K562 (cell line): ENCODE data around the gene C9orf153. TPM values are rescaled to one million over a fixed set of nuclear protein-coding genes. Genes with fewer than 3 reads are reported as not detected.

Experiments used
- ATAC-seq: fragments of 200-7000 bp; cut with Tn5 transposase; 3 replicates; pipeline ENCODE4 v1.9.1; 2020; ENCODE audit warnings: moderate library complexity
- BruUV-seq: library from RNA; stranded (reverse); fragments of 400-500 nt; replicated peaks from 2 replicates; lab custom pipeline; 2021; lab: Mats Ljungman, UMichigan
- CTCF ChIA-PET: fragments of 300-600 bp; formaldehyde crosslinking; extraction: SDS; loops from one replicate; lab custom pipeline; 2021; ENCODE audit warnings: low intra/inter-chr PET ratio; lab: Yijun Ruan, JAX
- POLR2A ChIA-PET: fragments of 300-600, 350-650 bp; sonication (Branson Sonifier 250); formaldehyde crosslinking; extraction: SDS; loops from one replicate; lab custom pipeline; 2021; ENCODE audit warnings: antibody characterized with exemption, inconsistent platforms; lab: Yijun Ruan, JAX
- DNase-seq, 4 experiments: peaks; one replicate each; pipeline versions ENCODE4 v3.0.0 to v3.0.0-alpha.2; 2011 to 2018; ENCODE audit warnings: low spot score in 3 of 4, mixed read lengths in 3 of 4; ENCODE audit errors: extremely low read depth in 1 of 4
- FAIRE-seq: peaks from 2 replicates; lab custom pipeline; 2011; peaks lifted over from hg19 to GRCh38; lab: Jason Lieb, UNC
- H2AFZ ChIP-seq: 2 replicates; pipeline ENCODE4 v1.6.0; 2011; ENCODE audit warnings: low read depth, low read length, control low read depth, inconsistent platforms
- H3K27ac ChIP-seq: fragments of 200-600 bp; 3 replicates; pipeline ENCODE4 v1.8.0; 2011; ENCODE audit warnings: low read depth, mild to moderate bottlenecking, control low read depth, inconsistent platforms, low read length, moderate library complexity, mixed read lengths; ENCODE audit errors: extremely low read depth
- H3K27me3 ChIP-seq, 2 experiments: fragments of 300-600 bp in 1 of 2; 2 replicates in 1 of 2; 3 replicates in 1 of 2; pipeline versions ENCODE4 v1.6.0 to v1.8.0; 2011; ENCODE audit warnings: inconsistent platforms in 2 of 2, low read length in 2 of 2, mild to moderate bottlenecking in 1 of 2, mixed read lengths in 1 of 2, moderate library complexity in 1 of 2; ENCODE audit not compliant: control insufficient read depth in 2 of 2, insufficient read depth in 2 of 2
- H3K36me3 ChIP-seq: fragments of 300-600 bp; 3 replicates; pipeline ENCODE4 v1.8.0; 2011; ENCODE audit warnings: mild to moderate bottlenecking, low read length, inconsistent platforms; ENCODE audit not compliant: control insufficient read depth, insufficient read depth
- H3K4me1 ChIP-seq, 2 experiments: fragments of 200-600 bp in 1 of 2; replicated peaks in 1 of 2; 2 replicates in 1 of 2; 3 replicates in 1 of 2; pipeline versions ENCODE4 v1.5.1 to v1.8.0; 2011; ENCODE audit warnings: inconsistent platforms in 2 of 2, low read length in 2 of 2, mild to moderate bottlenecking in 1 of 2, mixed read lengths in 1 of 2, moderate library complexity in 1 of 2; ENCODE audit not compliant: control insufficient read depth in 2 of 2, insufficient read depth in 2 of 2
- H3K4me2 ChIP-seq: 2 replicates; pipeline ENCODE4 v1.6.1; 2011; ENCODE audit warnings: low read length, control low read depth, inconsistent platforms, mixed read lengths; ENCODE audit not compliant: insufficient read depth
- H3K4me3 ChIP-seq: fragments of 200-600 bp; sonication (generic), shearing (Covaris generic); 2 replicates; pipeline ENCODE4 v1.5.1; 2016; ENCODE audit warnings: control low read depth, inconsistent platforms
- H3K79me2 ChIP-seq: fragments of 200-600 bp; 3 replicates; pipeline ENCODE4 v1.8.0; 2011; ENCODE audit warnings: low read length, inconsistent platforms; ENCODE audit not compliant: control insufficient read depth, insufficient read depth
- H3K9ac ChIP-seq, 2 experiments: 2 replicates each; pipeline versions ENCODE4 v1.6.0 to v1.6.1; 2011; ENCODE audit warnings: low read depth in 2 of 2, low read length in 2 of 2, control low read depth in 1 of 2, inconsistent platforms in 1 of 2, mild to moderate bottlenecking in 1 of 2, mixed read lengths in 1 of 2; ENCODE audit not compliant: insufficient read depth in 1 of 2
- H3K9me1 ChIP-seq: one replicate; pipeline ENCODE4 v1.6.0; 2011; ENCODE audit warnings: inconsistent platforms, mild to moderate bottlenecking, low read length, moderate library complexity; ENCODE audit not compliant: control insufficient read depth, insufficient read depth
- H3K9me3 ChIP-seq: replicated peaks from 2 replicates; pipeline ENCODE4 v1.5.1; 2011; ENCODE audit warnings: low read depth, low read length, inconsistent platforms; ENCODE audit not compliant: control insufficient read depth, insufficient read depth
- H4K20me1 ChIP-seq: replicated peaks from 2 replicates; pipeline ENCODE4 v1.6.1; 2011; ENCODE audit warnings: low read length, inconsistent platforms, mixed read lengths; ENCODE audit not compliant: control insufficient read depth, insufficient read depth
- NFXL1 ChIP-seq: fragments of 450-650 bp; formaldehyde crosslinking; IDR thresholded peaks from 2 replicates; pipeline ENCODE4 v1.4.0; 2021; ENCODE audit warnings: mild to moderate bottlenecking
- ZNF609 ChIP-seq: sonication (generic); formaldehyde crosslinking; IDR thresholded peaks from 2 replicates; pipeline ENCODE4 v1.8.1; 2023; ENCODE audit warnings: missing genetic modification reagents, mild to moderate bottlenecking, borderline replicate concordance
- WGBS: fragments of 100-300 bp; shearing (Covaris generic); methylation state at CpG from one replicate; pipeline ENCODE4 v1.1.6; 2016; ENCODE audit warnings: low coverage, mixed read lengths; ENCODE audit not compliant: insufficient coverage; ENCODE audit errors: missing lambda C conversion rate; 5-methylcytosine and 5-hydroxymethylcytosine counted together
- in situ Hi-C: fragments of 300-500 bp; cut with MboI; formaldehyde crosslinking; loops from 4 replicates; pipeline ENCODE4 v1.15.0; 2018; ENCODE audit warnings: inconsistent platforms, mixed read lengths
- intact Hi-C: fragments of 100-400 bp; cut with micrococcal nuclease; formaldehyde crosslinking; loops from 2 replicates; pipeline ENCODE4 v1.14.2; 2022
- polyA plus RNA-seq, 8 experiments: library from polyadenylated mRNA; depleted of rRNA in 4 of 8; stranded (reverse) in 5 of 8; unstranded in 3 of 8; fragments of >200 nt; fragmentation: Nextera tagmentation in 2 of 8; fragmentation: Illumina TruSeq in 1 of 8; extraction: Ambion mirVana in 2 of 8; extraction: Trizol in 1 of 8; gene quantifications; 2 replicates each; pipeline versions ENCODE4 v1.2.1 to v1.2.3, GENCODE V29; 2011 to 2014; ENCODE audit warnings: inconsistent platforms in 1 of 8, missing spikeins in 1 of 8
- total RNA-seq, 7 experiments: library from RNA; depleted of rRNA in 6 of 7; stranded (reverse); fragments of >200 nt in 6 of 7; fragmentation: Illumina TruSeq in 2 of 7; extraction: Trizol in 2 of 7; gene quantifications; 2 replicates each; pipeline versions ENCODE4 v1.2.1 to v1.2.3, GENCODE V29; 2011 to 2021; ENCODE audit warnings: low replicate concordance in 1 of 7
- TF ChIP-seq, protein P1 (sequence below): sonication (generic); formaldehyde crosslinking; IDR thresholded peaks from 2 replicates; pipeline ENCODE4 v1.8.0; 2022; ENCODE audit warnings: mild to moderate bottlenecking, missing genetic modification reagents

C9orf153 gene
- total and polyA plus RNA-seq, 9 of the 15 experiments (the other 6 are each of a cell fraction or from before 2014, with no cell fraction given) = 0.07 to 1.2 (median 0.11) TPM; not detected in 5

DNA sequence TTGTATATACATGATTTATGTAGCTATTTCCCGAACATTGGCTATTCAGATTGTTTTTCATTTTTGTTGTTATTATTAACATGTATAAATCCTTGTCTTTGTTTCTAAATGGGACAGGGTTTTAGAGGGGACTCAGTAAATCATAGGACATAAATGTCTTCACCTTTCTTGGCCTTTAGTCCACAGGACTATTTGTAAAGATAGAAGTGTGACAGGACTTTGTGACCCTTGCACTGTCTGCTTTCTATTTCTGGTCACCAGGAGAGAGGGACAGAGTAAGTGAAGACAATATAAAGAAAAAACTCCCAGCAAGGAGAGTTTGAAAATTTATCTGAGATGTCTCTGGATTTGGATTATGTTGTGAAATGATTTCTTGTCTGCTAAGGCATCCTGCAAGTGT, 81.5 kb downstream of the C9orf153 start:
- H3K9me3 ChIP-seq = no peaks in the 10 kb centered on the region
- no peaks in the 10 kb centered on the region for H3K79me2 ChIP-seq
- H2AFZ ChIP-seq = no peak overlapping the region
- H4K20me1 ChIP-seq = no peaks in the 10 kb centered on the region
- in situ Hi-C loops = no loop called here
- H3K27ac ChIP-seq = no peak overlapping the region
- H3K4me3 ChIP-seq = no peak overlapping the region
- no peaks in the 10 kb centered on the region for H3K9me1 ChIP-seq
- H3K27me3 ChIP-seq = no peaks in the 10 kb centered on the region
- no peak overlapping the region for H3K9ac ChIP-seq
- POLR2A ChIA-PET = no interaction called here
- no peak overlapping the region for H3K4me2 ChIP-seq
- ATAC-seq = no peak
- H3K36me3 ChIP-seq = no peaks in the 10 kb centered on the region
- BruUV-seq = no TSS peak
- no peak for FAIRE-seq
- WGBS = 0% methylated on average over 1 of the region's 1 CpG
- no peak for DNase-seq
- CTCF ChIA-PET = no interaction called here
- no peaks in the 10 kb centered on the region for H3K4me1 ChIP-seq
- no peak for TF ChIP-seq ZNF609 (CRISPR knock-in tag)
- no peak for TF ChIP-seq NFXL1
- TF ChIP-seq, protein P1, sequence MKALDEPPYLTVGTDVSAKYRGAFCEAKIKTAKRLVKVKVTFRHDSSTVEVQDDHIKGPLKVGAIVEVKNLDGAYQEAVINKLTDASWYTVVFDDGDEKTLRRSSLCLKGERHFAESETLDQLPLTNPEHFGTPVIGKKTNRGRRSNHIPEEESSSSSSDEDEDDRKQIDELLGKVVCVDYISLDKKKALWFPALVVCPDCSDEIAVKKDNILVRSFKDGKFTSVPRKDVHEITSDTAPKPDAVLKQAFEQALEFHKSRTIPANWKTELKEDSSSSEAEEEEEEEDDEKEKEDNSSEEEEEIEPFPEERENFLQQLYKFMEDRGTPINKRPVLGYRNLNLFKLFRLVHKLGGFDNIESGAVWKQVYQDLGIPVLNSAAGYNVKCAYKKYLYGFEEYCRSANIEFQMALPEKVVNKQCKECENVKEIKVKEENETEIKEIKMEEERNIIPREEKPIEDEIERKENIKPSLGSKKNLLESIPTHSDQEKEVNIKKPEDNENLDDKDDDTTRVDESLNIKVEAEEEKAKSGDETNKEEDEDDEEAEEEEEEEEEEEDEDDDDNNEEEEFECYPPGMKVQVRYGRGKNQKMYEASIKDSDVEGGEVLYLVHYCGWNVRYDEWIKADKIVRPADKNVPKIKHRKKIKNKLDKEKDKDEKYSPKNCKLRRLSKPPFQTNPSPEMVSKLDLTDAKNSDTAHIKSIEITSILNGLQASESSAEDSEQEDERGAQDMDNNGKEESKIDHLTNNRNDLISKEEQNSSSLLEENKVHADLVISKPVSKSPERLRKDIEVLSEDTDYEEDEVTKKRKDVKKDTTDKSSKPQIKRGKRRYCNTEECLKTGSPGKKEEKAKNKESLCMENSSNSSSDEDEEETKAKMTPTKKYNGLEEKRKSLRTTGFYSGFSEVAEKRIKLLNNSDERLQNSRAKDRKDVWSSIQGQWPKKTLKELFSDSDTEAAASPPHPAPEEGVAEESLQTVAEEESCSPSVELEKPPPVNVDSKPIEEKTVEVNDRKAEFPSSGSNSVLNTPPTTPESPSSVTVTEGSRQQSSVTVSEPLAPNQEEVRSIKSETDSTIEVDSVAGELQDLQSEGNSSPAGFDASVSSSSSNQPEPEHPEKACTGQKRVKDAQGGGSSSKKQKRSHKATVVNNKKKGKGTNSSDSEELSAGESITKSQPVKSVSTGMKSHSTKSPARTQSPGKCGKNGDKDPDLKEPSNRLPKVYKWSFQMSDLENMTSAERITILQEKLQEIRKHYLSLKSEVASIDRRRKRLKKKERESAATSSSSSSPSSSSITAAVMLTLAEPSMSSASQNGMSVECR (CRISPR knock-in tag) = no peak
- TF ChIP-seq, all 486 proteins: peak for 0
- intact Hi-C loops = no loop called here
